ENCODE results near the gene DNAH12. TPM values are rescaled to one million over a fixed set of nuclear protein-coding genes. Genes with fewer than 3 reads are reported as not detected.

Gene DNAH12
- total RNA-seq, 1 donor from 2014 or later: 0.60 TPM

- Mint-ChIP-seq H3K9me3 (no peaks in the 10 kb centered on the region), H3K27ac (peak within 1 kb of the TSS; percentile 99), H3K27me3 (ENCODE audit: low read depth) (no peaks in the 10 kb centered on the region), H3K4me3 (peak within 1 kb of the TSS; percentile 92), H3K36me3 (peaks cover 3% of the 10 kb centered on the region), H3K4me1 (peaks cover 29% of the 10 kb centered on the region)
- TF ChIP-seq, protein P1, sequence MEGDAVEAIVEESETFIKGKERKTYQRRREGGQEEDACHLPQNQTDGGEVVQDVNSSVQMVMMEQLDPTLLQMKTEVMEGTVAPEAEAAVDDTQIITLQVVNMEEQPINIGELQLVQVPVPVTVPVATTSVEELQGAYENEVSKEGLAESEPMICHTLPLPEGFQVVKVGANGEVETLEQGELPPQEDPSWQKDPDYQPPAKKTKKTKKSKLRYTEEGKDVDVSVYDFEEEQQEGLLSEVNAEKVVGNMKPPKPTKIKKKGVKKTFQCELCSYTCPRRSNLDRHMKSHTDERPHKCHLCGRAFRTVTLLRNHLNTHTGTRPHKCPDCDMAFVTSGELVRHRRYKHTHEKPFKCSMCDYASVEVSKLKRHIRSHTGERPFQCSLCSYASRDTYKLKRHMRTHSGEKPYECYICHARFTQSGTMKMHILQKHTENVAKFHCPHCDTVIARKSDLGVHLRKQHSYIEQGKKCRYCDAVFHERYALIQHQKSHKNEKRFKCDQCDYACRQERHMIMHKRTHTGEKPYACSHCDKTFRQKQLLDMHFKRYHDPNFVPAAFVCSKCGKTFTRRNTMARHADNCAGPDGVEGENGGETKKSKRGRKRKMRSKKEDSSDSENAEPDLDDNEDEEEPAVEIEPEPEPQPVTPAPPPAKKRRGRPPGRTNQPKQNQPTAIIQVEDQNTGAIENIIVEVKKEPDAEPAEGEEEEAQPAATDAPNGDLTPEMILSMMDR (IDR thresholded peaks at IDR 0.05; ENCODE audit: unreplicated experiment): no peak
- DNase-seq (ENCODE audit: low spot score in 2 of 2, unreplicated experiment in 2 of 2): peak; percentile 49 to 79
These were observed 11.8 kb upstream of the DNAH12 start, which contains the start of gene PDE12 for GRCh38 chr3:57555738-57556458. TSS of gene PDE12 (plus strand) at chr3:57556274. CDS start at chr3:57556380, 106 bp downstream.

DNA sequence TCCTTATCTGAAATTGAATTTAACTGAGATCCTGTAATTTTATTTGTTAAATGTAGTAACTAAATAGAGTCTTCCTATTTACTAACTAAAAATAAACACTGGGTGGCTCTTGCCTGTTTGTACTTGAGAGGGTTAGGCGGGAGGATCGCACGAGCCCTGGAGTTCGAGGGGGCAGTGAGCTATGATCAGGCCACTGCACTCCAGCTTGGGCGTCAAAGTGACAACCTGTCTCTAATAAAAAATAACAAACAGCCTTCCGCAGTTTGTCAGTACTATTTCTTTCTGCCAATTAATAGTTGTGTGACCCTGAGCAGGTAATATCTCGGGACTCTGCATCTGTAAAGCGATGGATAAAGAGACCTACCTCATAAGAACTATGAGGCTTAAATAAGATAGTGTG lies 11.2 kb upstream of the DNAH12 start:
- Mint-ChIP-seq H3K36me3 (peaks cover 1% of the 10 kb centered on the region), H3K4me3 (peak overlapping the region; percentile 92), H3K27ac (peak overlapping the region; percentile 99), H3K27me3 (ENCODE audit: low read depth) (no peaks in the 10 kb centered on the region), H3K9me3 (no peaks in the 10 kb centered on the region), H3K4me1 (peaks cover 29% of the 10 kb centered on the region)
- no peak for DNase-seq (ENCODE audit: low spot score in 2 of 2, unreplicated experiment in 2 of 2)
- TF ChIP-seq, protein P1 (IDR thresholded peaks at IDR 0.05; ENCODE audit: unreplicated experiment): no peak

DNA sequence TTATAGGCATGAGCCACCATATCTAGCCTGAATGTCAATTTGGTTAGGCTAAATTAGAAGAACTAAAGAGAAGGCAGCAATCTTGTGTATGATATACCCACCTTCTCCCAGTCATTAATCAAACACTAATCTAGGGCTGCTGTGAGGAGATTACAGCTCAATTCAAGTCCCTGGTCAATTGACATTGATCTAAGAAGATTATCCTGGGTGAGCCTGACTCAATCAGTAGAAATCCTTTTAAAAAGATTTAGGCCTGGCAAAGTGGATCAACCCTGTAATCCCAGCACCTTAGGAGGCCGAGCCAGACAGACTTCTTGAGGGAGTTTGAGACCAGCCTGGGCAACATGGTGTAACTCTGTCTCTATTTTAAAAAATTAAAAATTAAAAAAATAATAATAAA lies 2.5 kb upstream of the DNAH12 start:
- Mint-ChIP-seq H3K36me3 (no peaks in the 10 kb centered on the region), H3K4me3 (no peak overlapping the region), H3K4me1 (peaks cover 10% of the 10 kb centered on the region), H3K27me3 (ENCODE audit: low read depth) (no peaks in the 10 kb centered on the region), H3K27ac (no peak overlapping the region), H3K9me3 (no peaks in the 10 kb centered on the region)
- TF ChIP-seq, protein P1 (IDR thresholded peaks at IDR 0.05; ENCODE audit: unreplicated experiment): no peak
- DNase-seq (ENCODE audit: low spot score in 2 of 2, unreplicated experiment in 2 of 2): no peak

DNA sequence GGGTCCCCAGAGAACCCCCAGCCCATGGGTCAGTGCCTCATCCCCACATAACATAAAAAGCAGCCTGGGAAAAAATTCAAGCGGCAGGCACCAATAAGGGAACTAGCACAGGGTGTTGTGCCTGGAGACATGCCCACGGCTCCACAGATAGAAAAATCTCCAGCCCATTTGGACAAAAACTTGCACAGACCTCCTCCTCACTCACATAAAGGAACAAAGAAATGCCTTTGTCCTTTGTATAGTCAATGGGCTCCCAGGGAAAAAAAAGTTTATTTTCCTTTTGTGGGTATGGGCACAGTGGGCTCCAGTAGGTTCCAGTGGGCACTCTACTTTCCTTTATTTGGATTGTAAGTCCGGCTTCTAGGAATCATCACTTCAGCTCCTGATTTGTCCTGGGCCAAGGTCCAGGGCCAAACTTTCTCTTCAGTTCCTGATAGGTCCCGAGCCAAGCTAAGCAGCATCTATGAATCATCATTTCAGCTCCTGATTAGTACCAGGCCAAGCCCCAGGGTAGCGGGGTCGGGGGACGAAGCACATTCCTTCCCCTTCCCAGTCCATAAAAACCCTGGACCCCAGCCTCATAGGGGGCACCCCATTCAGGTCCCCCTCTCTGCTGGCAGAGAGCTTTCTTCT lies 1.6 kb upstream of the DNAH12 start:
- Mint-ChIP-seq H3K4me3 (no peak overlapping the region), H3K4me1 (peaks cover 10% of the 10 kb centered on the region), H3K9me3 (no peaks in the 10 kb centered on the region), H3K27ac (peak overlapping the region; percentile 39), H3K36me3 (no peaks in the 10 kb centered on the region), H3K27me3 (ENCODE audit: low read depth) (no peaks in the 10 kb centered on the region)
- TF ChIP-seq, protein P1 (IDR thresholded peaks at IDR 0.05; ENCODE audit: unreplicated experiment): no peak
- no peak for DNase-seq (ENCODE audit: low spot score in 2 of 2, unreplicated experiment in 2 of 2)

DNA sequence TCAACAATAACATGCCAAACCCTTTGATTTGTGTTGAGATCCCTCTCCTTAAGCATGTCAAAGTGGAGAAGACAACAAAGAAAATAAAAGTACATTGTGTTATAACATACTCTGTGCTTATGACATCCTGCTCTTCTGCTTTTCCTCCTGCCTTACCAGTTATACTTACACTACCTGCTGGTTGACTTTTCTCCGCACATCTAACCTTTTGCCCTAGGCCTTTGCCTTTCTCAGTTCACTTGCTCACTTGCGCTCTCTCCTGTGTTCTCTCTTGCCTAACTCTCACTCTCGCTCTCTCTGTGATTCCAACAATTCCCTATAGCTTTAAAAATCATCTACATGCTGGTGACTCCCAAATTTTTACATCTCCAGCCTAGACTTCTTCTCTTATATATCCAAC lies 5.7 kb downstream of the DNAH12 start:
- TF ChIP-seq, protein P1 (IDR thresholded peaks at IDR 0.05; ENCODE audit: unreplicated experiment): no peak
- Mint-ChIP-seq H3K4me3 (no peak overlapping the region), H3K9me3 (peaks cover 6% of the 10 kb centered on the region), H3K4me1 (peaks cover 6% of the 10 kb centered on the region), H3K27me3 (ENCODE audit: low read depth) (no peaks in the 10 kb centered on the region), H3K36me3 (no peaks in the 10 kb centered on the region), H3K27ac (no peak overlapping the region)
- no peak for DNase-seq (ENCODE audit: low spot score in 2 of 2, unreplicated experiment in 2 of 2)
